ENCODE data around the gene MEGF11.

The MEGF11 gene

DNA sequence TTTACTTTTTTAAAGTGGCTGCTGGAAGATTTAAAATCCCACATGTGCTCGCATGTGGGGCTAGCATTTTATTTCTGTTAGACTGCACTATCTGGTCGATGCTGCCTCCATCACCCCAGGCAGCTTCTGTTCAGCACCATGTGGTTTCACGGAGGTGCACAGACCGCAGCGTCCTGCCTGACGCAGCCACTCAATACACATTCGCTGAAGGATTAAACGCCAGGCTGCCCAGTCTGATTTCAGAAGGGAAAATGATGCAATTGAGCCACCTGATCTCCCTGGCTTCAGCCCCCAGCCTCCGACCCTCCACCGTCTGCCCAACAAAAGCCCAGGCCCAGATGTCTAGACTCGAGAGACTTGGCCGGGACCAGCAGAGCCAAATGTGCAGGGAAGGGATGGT lies 84.5 kb downstream of the MEGF11 start:
- peak; percentile 43 for DNase-seq

GRCh38 chr15:66167854-66168253 lies 85.7 kb downstream of the MEGF11 start:
- DNase-seq = no peak

DNA sequence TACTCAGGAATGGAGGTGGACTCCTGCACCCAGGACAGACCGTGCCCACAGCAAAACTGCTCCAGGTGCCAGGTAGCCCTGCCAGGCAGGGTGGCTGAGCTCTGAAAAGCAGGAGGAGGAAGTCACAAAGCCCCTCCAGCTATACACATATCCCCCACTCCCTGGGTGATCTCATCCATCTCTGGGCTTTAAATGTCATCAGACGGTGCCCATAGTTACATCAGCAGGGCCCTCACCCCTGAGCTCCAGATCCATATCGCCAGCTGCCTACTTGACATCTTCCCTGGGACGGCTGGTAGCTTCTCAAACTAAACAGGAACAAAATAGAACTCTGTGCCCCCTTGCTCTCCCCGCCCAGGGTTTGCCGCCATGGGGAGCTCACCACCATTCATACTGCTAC lies 87.7 kb downstream of the MEGF11 start:
- no peak for DNase-seq

GRCh38 chr15:66164788-66165187 lies 88.8 kb downstream of the MEGF11 start:
- DNase-seq = peak; percentile 90

- DNase-seq = no peak
Measured at GRCh38 chr15:66163553-66163952, 90.0 kb downstream of the MEGF11 start.

GRCh38 chr15:66162286-66162685 lies 91.3 kb downstream of the MEGF11 start:
- DNase-seq = no peak

GRCh38 chr15:66161575-66162118 lies 91.9 kb downstream of the MEGF11 start:
- DNase-seq = no peak

DNA sequence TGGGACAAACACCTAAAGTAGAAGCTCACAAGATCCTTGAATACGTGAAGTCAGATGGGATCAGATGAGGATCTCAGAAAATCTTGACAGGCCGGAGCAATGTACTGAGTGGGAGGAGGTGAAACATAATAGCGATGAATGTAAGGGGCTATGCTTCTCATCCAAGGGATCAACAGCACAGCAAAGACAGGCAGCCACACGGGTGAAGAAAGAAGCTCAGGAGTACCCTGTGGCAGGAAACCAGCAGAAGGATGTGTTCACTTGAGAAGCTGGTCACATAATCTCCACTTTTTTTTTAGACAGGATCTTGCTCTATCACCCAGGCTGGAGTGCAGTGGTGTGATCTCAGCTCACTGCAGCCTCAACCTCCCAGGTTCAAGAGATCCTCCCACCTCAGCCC lies 92.4 kb downstream of the MEGF11 start:
- DNase-seq = no peak

- no peak for DNase-seq
Measured at GRCh38 chr15:66157507-66157906, 96.0 kb downstream of the MEGF11 start.

DNA sequence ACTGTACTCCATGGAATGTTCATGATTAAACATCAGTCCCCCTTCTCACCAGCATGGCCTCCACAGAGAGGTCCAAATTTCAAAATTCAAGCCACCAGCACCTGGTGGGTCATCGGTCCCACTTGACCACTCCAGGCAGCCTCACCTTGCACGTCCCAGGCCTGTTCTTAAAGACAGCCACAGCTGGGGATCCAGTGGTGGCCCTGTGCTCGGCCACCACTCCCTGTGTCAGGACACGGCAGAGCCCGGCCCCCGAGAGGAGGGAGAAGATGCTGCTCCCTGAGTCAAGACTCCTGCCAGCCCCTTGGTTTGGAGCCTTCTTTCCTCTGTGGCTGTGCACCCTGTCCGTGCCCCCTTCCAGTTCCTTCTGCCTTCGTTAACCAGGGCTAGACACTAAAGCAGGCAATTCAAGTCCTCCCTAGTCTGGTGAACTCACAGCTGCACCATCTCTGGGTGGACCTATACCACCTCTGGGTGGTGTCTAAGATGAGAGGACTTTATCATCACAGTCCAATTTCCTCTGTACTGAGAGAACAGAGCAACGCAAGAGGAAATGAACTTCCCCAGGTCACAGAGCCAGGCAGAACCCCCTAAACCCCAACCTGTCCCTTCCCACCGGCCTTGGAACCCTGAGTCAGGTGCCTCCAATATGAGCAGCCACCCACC lies 97.1 kb downstream of the MEGF11 start:
- DNase-seq = no peak

GRCh38 chr15:66155065-66155464 lies 98.5 kb downstream of the MEGF11 start:
- DNase-seq = no peak

DNA sequence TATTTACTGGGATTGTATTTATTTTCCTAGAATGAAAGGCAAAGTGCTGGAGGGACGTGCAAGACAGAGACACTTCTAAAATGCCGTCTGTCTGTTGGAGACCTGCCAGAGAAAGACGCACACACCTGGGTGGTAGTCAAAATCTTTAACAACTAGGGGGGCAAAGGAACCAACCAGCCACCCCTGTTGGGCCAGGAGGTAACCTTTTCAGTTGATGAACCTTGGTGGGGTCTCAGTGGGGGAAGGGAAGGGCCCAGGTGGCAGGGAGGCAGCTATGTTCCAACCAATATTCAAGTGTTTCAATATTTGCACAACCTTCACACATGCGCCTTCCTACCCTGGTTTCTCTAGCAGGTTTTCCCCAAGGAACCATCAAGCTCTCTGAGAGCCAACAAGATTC lies 99.0 kb downstream of the MEGF11 start:
- no peak for DNase-seq

DNA sequence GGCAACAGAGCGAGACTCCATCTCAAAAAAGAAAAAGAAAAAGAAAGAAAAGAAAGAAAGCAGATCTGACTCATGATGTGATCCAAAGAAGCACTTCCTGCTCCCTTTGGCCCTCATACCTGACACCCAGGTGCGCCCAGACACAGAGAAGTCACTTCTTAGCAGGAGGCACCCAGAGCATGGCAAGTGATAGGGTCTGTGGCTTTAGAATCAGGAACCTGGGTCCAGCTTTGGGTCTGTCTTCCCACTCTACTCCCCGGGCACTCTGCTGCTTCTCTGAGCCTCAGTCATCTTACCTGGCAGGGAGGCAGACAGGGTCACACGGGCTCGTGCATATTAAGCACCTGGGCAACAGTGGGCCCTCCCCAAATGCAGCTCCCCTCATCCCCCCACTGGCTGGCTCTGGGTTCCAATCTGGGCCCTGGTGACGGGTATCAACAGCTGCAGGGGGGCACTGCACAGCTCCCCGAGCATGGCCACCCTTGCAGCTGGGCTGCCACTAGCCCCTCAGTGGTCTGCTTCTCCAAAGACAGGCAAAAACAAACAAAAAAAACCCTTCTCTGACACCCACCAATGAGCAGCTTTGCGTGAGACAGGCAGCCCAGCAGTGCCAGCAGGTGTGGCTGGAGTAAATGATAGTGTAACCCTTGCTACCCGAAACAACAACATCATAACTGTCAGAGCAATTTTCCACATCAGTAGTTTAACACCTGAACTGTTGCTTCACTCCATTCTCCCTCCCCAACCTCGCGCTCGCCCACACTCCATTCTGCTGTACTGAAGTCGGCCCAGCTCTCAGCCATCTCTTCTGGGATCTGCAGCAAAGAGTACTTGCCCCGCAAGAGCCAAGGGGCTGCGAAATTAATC lies 99.8 kb downstream of the MEGF11 start:
- DNase-seq = peak; percentile 19

GRCh38 chr15:66152650-66153049 lies 100.9 kb downstream of the MEGF11 start:
- DNase-seq = no peak

DNA sequence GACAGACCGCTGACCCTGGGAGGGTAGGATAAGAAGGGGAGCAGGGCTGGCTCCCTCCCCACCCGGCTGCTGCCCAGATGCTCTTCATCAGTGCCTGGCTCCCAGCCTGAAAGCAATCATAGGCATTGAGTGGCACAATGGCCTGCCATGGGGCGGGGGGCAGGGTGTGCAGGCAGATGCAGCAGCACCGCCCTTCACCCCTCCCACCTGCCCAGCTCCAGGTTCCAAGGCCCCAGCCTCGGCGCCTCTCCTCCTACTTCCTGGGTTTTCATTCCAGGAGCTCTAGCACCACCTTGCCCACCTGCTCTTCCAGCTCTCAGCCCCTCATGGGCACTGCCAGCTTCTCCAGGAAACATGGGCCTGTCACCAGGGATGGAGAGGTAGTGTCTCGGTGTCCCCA lies 101.7 kb downstream of the MEGF11 start:
- peak; percentile 94 for DNase-seq

- DNase-seq = no peak
Measured at GRCh38 chr15:66149871-66150270, 103.7 kb downstream of the MEGF11 start.

DNA sequence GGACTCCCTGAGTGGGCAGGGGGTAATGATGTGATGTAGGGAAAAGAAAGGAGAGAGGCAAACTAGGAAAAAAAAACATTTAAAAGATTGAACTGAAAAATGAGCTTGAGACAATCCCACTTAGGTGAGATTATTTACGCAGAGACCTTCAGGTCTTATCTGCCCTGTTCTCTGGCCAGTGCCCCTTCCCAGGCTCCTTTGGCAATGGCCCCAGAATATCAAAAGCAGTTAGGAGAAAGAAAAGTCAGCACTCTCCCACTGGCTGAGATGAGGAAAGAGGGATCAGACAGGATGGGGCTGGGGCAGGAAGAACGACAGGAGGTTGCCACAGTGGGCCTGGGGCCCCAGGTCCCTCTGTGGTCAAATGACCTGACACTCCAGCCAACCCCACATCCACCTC lies 105.4 kb downstream of the MEGF11 start:
- no peak for DNase-seq

DNA sequence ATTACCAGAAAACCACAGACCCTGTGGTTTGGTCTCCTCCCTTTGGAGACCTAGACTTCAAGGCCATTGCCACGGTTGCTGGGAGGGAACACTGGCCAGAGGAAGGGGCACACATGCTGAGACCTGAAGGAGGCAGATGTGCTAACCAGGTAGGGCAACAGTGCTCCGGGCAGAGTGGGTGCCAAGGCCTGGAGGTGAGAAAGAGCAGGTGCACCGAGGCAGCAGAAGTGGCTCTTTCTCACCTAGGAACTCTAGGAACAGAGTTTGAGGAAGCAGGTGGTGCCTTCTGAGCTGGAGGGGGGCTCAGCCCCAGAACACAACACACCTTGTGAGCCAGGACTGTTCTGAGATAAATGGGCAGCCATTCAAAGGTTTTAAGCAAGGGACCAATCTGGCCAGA lies 106.1 kb downstream of the MEGF11 start:
- DNase-seq = no peak

- no peak for DNase-seq
Measured at GRCh38 chr15:66145726-66146182, 107.8 kb downstream of the MEGF11 start.

- DNase-seq = no peak
Measured at GRCh38 chr15:66144978-66145725, 108.4 kb downstream of the MEGF11 start.

DNA sequence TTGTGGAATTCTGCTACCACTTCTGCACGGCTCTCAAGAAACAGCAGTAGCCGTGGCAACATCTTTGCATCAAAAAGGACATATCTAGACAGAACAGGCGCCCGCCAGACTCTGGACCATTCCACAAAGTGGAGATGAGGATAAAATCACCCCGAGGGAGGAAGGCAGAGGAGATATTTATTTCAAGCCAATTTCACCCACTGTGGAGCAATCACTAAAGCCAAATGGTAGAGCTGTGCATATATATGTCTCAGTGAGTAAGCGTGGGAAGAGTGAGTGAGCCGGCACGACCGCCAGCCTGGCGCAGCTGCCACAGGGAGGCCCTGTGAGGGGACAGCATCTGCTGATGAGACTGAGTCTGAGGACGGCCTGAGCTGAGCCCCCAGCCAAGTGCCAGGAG lies 111.3 kb downstream of the MEGF11 start:
- DNase-seq = peak; percentile 37

DNA sequence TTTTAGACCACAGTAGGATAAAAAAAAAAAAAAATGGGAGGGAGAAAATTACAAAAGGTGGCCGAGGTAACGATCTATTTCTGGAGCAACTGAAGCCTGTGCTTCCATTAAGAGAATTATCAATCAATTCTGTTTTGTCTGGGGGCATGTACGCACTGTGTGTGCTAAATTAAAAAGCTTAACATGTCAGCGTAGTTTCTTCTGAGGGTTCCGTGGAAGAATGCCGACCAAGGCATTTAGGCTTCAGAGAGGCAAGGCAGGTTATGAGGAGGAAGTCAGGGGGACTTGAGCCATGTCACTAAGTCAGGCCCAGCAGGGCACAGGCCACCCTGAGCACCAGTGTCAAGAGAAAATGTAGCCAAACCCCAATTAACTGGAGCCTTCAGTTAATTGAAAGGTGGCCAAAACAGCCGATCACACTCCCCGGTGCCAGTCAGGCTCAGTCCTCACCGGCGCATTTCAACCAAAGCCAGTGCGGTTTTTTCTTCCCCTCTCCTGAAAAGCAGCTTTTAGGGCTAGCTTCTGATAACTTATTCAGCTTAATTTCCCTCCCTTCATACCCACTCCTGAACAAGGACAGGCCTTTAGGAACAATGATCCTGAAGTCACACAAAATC lies 113.9 kb downstream of the MEGF11 start:
- no peak for DNase-seq

Data from NCI-H1694 treated with DMSO at 0.1 percent for 48 hours (cell line).